ENCODE measurements around the gene NUDT16L1. TPM values are rescaled to one million over a fixed set of nuclear protein-coding genes. Genes with fewer than 3 reads are reported as not detected.

Gene NUDT16L1
- total RNA-seq, 2 donors from 2014 or later, result 57.4 to 75.3 TPM

DNA sequence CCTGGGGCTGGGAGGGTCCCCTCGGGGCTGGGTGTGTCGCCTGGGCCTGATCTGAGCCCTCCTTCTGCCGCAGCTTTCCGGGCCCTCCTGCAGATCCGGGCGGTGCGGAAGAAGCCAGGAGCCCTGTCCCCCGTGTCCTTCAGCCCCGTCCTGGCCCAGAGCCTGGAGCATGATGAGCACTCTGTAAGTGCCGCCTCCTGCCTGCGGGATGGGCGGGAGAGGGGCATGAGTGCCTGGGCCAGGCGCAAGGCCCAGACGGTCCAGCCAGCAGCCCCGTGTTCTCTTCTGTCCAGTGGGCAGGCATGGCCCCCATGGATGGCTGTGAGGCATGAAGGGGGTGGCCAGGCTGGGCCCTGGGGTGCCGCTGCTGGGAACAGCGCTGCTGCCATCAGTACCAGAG is 16.0 kb upstream of the NUDT16L1 start:
- Histone ChIP-seq H3K9me3 (no peaks in the 10 kb centered on the region), H3K36me3 (peaks cover 0 to 3% of the 10 kb centered on the region in 2 donors), H3K27me3 (replicated peaks; ENCODE audit: insufficient read depth) (no peaks in the 10 kb centered on the region), H3K4me1 (replicated peaks) (peaks cover 18% of the 10 kb centered on the region), H3K4me3 (no peak overlapping the region), H3K27ac (no peak overlapping the region)
- WGBS, result 83% methylated on average over 15 of the region's 17 CpGs
- intact Hi-C loops (cut with DNase I), result no loop called here
- TF ChIP-seq POLR2AphosphoS5 (IDR thresholded peaks at IDR 0.05) (no peak), POLR2A (IDR thresholded peaks at IDR 0.05) (no peak), CTCF (IDR thresholded peaks at IDR 0.05) (no peak)
- DNase-seq (ENCODE audit: low spot score), result no peak

- intact Hi-C loops (cut with DNase I), result no loop called here
- TF ChIP-seq POLR2AphosphoS5 (IDR thresholded peaks at IDR 0.05) (no peak), CTCF (IDR thresholded peaks at IDR 0.05) (no peak), POLR2A (IDR thresholded peaks at IDR 0.05) (no peak)
- H3K27me3 ChIP-seq (replicated peaks; ENCODE audit: insufficient read depth), result no peaks in the 10 kb centered on the region
- H3K4me3 ChIP-seq, result no peak overlapping the region
- H3K9me3 ChIP-seq, result no peaks in the 10 kb centered on the region
- peaks cover 0 to 3% of the 10 kb centered on the region in 2 donors for H3K36me3 ChIP-seq
- DNase-seq (ENCODE audit: low spot score), result no peak
- H3K27ac ChIP-seq, result peak overlapping the region in 1 of 2 donors; percentile 96
- peaks cover 18% of the 10 kb centered on the region for H3K4me1 ChIP-seq (replicated peaks)
- 96% methylated on average over 9 of the region's 9 CpGs for WGBS
Observed at GRCh38 chr16:4677994-4678393, 15.4 kb upstream of the NUDT16L1 start.

DNA sequence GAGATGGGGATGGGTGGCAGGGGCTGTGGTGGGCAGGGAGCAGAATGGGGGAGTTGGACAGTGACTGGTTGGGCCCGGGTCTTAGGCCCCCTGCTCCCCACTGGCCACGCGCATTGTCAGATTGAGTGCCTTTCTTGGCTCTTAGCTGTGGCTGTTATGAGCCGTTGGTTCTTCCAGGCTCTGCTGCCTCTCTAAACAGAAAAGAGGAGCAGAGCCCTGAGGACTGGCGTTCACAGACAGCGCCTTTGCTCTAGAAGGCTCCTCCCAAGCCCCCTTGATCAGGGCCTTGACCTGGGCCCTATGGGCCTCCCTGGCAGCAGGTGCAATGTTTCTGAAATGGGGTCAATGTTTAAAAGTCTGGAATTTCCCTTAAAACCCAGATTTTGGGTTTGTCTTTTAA is 14.8 kb upstream of the NUDT16L1 start:
- H3K27ac ChIP-seq, result peak overlapping the region; percentile 91 to 96
- no peak for TF ChIP-seq CTCF (IDR thresholded peaks at IDR 0.05)
- peaks cover 0 to under 1% of the 10 kb centered on the region in 2 donors for H3K36me3 ChIP-seq
- H3K4me3 ChIP-seq, result no peak overlapping the region
- 80% methylated on average over 6 of the region's 6 CpGs for WGBS
- no peak for DNase-seq (ENCODE audit: low spot score)
- H3K4me1 ChIP-seq (replicated peaks), result peaks cover 18% of the 10 kb centered on the region
- intact Hi-C loops (cut with DNase I), result no loop called here
- no peaks in the 10 kb centered on the region for H3K27me3 ChIP-seq (replicated peaks; ENCODE audit: insufficient read depth)
- no peaks in the 10 kb centered on the region for H3K9me3 ChIP-seq

DNA sequence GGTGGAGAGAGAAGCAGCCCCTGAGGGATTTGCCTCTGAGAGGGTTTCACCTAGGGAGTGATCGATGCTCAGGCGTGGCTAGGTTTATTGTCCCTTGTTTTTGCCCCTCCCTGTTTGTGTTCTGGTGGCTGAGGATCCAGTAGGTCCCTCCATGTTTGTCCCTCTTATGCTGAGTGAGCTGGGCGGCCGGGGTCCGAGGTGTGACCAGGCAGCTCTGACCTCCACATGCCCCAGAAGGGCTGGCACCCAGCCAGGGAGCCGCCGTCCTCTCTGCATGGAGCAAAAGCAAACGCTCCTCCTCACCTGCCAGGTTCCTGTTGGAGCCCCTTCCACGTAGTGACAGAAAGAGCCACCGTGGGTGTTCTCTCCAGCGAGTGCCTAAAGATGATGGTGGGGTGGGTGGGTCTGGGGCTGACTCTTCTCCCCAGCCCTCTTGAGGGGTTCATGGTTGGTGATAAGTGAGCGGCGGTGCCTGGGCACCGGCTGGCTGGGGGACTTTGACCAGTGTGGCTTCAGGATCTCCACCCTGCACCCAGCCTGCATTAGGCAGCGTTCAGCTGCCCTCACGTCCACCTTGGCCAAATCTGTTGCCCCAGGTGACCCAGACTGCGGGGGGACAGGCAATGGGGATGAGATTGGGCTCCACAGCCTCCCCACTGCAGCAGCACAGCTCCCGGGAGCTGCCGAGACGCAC is 14.1 kb upstream of the NUDT16L1 start:
- Histone ChIP-seq H3K36me3 (no peaks in the 10 kb centered on the region), H3K4me1 (replicated peaks) (peaks cover 18% of the 10 kb centered on the region), H3K4me3 (peak overlapping the region; percentile 26 to 39)

More for the DNA sequence above, 14.1 kb upstream of the NUDT16L1 start:
- WGBS, result 29% methylated on average over 20 of the region's 20 CpGs
- intact Hi-C loops (cut with DNase I), result no loop called here
- TF ChIP-seq POLR2A (IDR thresholded peaks at IDR 0.05) (no peak), POLR2AphosphoS5 (IDR thresholded peaks at IDR 0.05) (no peak), CTCF (IDR thresholded peaks at IDR 0.05) (no peak)
- DNase-seq (ENCODE audit: low spot score), result peak; percentile 45
- H3K27me3 ChIP-seq (replicated peaks; ENCODE audit: insufficient read depth), result no peaks in the 10 kb centered on the region
- H3K27ac ChIP-seq, result peak overlapping the region; percentile 91 to 96
- no peaks in the 10 kb centered on the region for H3K9me3 ChIP-seq
